HG03280 (cell line): Measurements from ENCODE around the gene EIF4EBP3.
"Not testable (repeated sequence)": the region's sequence is repeated elsewhere in the genome, so short reads cannot be mapped to it uniquely, and the experiment has no call there.

Source experiments
- ATAC-seq: cut with Tn5 transposase; IDR thresholded peaks from one replicate; pipeline ENCODE4 v1.9.1; 2021; ENCODE audit warnings: mild to moderate bottlenecking, moderate library complexity; ENCODE audit not compliant: unreplicated experiment

The EIF4EBP3 gene

DNA sequence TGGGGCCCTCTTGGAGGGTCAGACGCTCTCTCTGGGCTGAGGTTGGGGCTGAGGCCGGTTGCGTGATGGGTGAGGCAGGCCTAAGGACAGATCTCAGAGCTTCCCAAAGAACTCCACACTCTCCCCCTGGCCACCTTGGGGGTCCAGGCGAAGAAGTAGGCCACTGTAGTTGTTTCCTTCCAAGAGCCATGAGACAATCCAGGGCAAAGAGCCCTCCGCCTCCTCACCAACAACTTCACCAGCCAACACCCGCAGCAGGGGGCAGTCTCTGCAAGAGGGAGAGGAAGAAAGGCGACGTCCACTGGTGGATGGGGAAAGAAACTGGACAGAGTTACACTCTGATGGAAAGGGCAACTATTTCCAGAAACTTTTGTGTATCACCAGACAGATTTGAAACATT is 27.8 kb downstream of the EIF4EBP3 start:
- no peak for ATAC-seq

DNA sequence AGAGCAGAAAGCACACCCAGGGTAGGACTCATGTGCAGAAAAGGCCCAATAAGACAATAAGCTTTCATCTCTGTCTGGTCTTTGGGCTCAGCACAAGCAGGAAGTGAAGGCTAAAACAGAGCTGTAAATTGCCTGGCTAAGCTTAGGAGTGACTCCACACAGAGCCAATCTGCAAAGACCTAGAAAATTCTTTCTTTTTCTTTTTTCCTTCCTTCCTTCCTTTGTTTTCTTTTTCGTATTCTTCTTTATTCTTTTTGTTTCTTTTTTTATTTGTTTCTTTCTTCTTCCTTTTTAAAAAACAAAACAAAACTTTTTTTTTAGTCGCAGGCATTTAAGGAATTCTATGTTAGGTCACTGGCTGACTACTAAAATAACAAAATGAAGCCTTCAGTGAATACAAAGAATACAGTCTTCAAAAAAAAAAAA is 29.3 kb downstream of the EIF4EBP3 start:
- no peak for ATAC-seq

DNA sequence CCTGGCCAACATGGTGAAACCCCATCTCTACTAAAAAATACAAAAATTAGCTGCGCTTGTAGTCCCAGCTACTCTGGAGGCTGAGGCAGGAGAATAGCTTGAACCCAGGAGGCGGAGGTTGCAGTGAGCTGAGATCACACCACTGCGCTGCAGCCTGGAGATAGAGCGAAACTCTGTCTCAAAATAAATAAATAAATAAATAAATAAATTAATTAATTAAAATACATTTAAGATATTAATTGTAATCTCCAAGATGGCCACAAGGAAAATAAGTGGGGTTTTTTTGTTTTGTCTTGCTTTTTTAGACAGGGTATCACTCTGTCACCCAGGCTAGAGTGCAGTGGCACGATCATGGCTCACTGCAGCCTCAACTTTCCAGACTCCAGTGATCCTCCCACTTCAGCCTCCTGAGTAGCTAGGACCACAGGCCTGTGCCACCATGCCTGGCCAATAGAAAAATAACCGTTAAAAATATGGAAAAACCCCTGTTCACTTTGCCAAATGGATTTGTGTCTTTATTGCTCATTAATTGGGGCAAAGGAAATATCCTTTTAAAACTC is 31.8 kb downstream of the EIF4EBP3 start:
- ATAC-seq = not testable (repeated sequence)

DNA sequence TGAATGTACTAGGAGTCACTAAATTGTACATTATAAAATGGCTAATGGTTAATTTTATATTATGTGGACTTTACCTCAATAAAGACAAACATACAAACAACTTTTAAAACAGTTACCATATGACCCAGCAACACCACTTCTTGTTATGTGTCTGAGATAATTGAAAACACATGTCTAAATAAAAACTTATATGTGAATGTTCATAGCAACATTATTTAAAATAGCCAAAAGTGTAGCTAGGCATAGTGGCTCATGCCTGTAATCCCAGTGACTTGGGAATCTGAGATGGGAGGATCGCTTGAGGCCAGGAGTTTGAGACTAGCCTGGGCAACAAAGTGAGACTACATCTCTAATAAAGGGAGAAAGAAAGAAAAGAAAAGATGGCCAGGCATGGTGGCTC is 40.0 kb downstream of the EIF4EBP3 start:
- no peak for ATAC-seq

DNA sequence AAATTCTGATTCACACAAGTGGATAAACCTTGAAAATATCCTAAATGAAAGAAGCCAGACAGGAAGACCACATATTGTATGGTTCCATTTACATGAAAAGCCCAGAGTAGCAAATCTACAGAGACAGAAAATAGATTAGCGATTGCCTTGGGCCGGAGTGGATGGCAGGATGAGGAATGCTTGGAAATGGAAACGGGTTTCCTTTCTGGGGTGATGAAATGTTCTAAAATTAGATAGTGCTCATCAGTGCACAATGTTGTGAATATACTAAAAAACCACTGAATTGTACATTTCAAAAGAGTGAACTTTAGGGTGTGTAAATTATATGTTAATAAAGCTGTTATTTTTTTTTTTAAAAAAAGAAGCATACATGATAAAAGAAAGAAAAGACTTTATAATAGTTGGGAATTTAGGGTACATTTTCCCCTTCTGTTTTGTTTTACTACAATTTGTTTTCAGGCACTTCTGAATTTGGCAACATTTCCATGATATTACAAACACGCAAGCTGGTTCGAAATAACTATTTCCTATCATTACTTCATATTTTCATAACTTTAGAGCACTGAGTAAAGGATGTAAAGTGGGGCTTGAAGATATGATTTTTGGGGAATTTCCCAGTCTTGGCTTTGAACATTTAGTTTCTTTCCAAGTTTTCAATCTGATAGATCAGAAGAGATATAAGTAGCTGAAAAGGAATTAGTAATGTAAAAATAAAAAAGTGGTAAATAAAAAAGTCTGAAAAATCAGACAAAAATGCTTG is 41.0 kb downstream of the EIF4EBP3 start:
- ATAC-seq = no peak

DNA sequence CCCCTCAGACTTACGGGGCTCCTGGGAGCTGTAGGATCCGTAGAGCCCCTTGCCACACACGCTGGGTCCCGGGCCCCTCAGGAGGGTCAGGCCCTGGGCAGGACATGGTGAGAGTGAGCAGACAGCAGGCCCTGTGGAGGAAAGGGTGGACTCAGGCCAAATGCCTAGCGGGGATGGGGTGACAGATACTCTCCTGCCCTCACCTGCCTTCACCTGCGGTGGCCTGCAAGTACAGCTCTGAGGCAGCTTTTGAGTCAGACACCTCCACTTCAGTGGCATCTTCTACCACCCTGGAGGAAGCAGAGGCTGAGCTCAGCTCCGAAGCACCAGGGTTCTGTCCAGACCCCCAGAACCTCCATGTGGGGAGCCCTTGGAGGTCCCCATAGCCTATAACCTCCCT is 43.4 kb downstream of the EIF4EBP3 start:
- ATAC-seq = no peak

DNA sequence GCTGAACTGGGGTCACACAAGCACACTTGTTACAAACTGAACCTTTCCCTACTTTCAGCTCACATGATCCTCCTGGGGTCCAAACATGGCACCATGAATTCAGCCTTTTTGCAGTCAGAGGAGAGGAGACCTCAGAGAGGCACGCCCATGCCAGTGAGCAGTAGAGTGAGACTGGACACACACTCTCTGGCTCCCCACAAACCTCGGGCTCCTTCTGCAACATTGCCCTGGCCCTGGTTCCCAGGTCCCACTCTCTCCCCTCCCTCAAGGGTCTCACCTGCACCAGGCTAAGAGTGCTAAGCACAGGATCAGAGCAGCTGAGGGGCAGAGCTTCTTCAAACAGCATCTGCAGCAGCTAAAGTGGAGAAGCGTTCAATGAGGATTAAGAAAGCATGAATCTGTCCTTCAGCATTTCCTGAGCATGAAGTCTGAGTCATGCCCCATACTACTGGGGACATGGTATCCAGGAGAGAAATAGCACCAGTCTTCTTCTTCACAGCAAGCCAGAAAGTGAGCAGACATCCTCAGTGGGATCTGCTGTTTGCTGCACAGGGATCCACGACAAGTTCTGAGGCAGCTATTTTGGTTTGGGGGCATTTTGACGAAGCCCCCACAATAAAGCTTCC is 44.4 kb downstream of the EIF4EBP3 start:
- ATAC-seq = no peak

DNA sequence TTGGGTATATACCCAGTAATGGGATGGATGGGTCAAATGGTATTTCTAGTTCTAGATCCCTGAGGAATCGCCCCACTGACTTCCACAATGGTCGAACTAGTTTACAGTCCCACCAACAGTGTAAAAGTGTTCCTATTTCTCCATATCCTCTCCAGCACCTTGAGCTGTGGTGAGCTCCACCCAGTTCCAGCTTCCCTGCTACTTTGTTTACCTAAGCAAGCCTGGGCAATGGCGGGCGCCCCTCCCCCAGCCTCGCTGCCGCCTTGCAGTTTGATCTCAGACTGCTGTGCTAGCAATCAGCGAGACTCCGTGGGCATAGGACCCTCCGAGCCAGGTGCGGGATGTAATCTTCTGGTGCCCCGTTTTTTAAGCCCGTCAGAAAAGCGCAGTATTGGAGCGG is 45.6 kb downstream of the EIF4EBP3 start:
- ATAC-seq = not testable (repeated sequence)

DNA sequence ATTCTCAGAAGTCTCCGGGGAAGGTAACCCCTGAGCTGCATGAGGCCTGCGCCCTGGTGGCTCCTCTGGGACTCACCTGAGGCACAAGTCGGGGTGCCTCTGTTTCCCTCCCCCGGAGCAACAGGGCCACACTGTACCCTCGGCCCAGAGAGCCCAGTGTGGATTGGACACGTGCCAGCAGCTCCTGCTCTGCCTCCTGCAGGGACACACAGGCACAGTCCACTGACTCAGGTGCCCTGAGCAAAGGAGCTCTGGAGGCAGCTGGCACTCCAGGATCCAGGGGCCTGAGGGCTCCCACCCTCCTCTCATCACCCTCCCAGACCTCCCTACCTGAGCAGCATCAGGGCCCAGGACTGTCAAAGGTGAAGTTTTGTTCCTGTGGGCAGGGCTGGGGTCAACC is 46.7 kb downstream of the EIF4EBP3 start:
- no peak for ATAC-seq

DNA sequence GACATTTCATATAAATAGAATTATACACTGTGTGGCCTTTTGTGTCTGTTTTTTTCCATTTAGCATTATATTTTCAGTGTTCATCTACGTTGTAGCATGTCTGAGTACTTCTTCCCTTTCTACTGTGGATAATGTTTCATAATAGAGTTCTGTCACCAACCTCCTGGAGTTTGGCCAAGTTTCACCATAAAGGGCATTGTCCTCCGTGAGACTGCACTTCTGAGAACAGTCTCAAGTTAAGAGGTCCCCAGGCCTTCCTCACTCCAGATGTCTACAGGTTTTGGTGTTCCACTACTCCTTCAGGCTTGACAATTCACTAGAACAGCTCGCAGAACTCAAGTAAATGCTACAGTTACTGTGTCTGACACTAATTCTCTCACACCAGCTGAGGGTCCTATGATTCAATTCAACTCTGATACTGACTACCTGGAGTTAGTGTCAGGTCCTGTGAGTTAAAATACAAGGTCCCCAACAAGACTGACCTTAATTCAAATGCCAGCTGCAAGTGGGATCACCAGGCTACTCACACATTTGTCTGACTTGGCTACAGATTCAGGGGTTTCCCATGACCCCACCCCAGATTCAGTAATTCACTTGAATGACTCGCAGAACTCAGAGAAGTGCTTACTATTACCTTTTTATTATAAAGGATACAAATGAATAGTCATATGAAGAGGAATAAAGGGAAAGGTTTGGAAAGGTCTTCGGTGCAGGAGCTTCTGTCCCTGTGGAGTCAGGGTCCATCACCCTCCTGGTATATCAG is 48.3 kb downstream of the EIF4EBP3 start:
- ATAC-seq = no peak

DNA sequence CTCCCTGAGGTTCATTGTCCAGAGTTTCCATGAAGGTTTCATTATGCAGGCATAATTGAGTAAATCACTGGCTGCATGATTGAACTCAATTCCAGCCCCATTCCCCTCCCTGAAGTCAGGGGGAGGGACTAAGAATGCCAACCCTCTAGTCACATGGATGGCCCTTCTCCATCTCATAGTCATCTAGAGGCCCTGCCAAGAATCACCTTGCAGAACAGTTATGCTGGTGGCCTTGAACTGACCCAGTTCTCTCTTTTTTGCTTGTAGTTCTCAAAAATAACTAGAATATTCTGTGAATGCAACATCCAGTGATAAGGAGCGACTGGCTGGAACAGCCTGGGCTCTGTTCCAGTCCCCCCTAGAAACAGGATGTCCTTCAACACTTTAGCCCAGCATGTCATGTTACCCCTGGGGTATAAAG is 48.9 kb downstream of the EIF4EBP3 start:
- no peak for ATAC-seq

DNA sequence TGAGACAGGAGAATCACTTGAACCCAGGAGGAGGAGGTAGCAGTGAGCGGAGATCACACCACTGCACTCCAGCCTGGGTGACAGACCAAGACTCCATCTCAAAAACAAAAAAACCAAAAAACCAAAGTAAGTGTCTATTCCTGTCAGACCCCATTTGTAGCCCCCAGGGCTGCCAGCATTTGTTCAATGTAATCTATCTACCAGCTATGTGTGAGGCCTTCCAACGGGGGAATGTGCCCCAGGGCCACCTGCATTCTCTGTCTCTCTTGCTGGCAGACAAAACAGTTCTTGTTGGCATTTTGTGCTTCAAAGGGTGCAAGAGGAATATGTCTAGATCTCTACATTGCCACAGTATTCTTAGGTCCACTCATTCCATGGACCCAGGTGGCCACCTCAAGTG is 51.4 kb downstream of the EIF4EBP3 start:
- ATAC-seq = no peak
